ENCODE measurements around the gene SLC9A3.

Gene SLC9A3

GRCh38 chr5:531101-531748, 7.0 kb upstream of the SLC9A3 start:
- no peaks in the 10 kb centered on the region for H3K79me2 ChIP-seq (ENCODE audit: control insufficient read depth, low read length)
- no peaks in the 10 kb centered on the region for H3K36me3 ChIP-seq (ENCODE audit: control insufficient read depth, low read length)
- TF ChIP-seq EZH2phosphoT487 (IDR thresholded peaks at IDR 0.05; ENCODE audit: borderline replicate concordance, low read length) = 0 out of 2 replicates have a peak, but pooled peaks have one; percentile 9
- TF ChIP-seq CTCF (IDR thresholded peaks at IDR 0.05; ENCODE audit: low read depth, low read length, poor library complexity, severe bottlenecking) = no peak
- H3K9me2 ChIP-seq (replicated peaks; ENCODE audit: control insufficient read depth, low read length) = no peaks in the 10 kb centered on the region
- peaks cover 45% of the 10 kb centered on the region for H3K4me1 ChIP-seq (ENCODE audit: control insufficient read depth, low read length)
- peak overlapping the region; percentile 66 for H3K4me2 ChIP-seq (ENCODE audit: low read length)
- no peaks in the 10 kb centered on the region for H3K9me3 ChIP-seq (ENCODE audit: control insufficient read depth, insufficient read depth, low read length)
- peak overlapping the region; percentile 39 for H3K4me3 ChIP-seq (ENCODE audit: low read length)
- no peaks in the 10 kb centered on the region for H4K20me1 ChIP-seq (ENCODE audit: control insufficient read depth, insufficient read depth, low read depth, low read length)
- peaks cover 44% of the 10 kb centered on the region for H3K27me3 ChIP-seq (ENCODE audit: control insufficient read depth, low read length)
- no peak overlapping the region for H3K27ac ChIP-seq (ENCODE audit: low read depth, low read length)
- peaks cover 16% of the 10 kb centered on the region for H3F3A ChIP-seq (ENCODE audit: control insufficient read depth, insufficient read depth)

DNA sequence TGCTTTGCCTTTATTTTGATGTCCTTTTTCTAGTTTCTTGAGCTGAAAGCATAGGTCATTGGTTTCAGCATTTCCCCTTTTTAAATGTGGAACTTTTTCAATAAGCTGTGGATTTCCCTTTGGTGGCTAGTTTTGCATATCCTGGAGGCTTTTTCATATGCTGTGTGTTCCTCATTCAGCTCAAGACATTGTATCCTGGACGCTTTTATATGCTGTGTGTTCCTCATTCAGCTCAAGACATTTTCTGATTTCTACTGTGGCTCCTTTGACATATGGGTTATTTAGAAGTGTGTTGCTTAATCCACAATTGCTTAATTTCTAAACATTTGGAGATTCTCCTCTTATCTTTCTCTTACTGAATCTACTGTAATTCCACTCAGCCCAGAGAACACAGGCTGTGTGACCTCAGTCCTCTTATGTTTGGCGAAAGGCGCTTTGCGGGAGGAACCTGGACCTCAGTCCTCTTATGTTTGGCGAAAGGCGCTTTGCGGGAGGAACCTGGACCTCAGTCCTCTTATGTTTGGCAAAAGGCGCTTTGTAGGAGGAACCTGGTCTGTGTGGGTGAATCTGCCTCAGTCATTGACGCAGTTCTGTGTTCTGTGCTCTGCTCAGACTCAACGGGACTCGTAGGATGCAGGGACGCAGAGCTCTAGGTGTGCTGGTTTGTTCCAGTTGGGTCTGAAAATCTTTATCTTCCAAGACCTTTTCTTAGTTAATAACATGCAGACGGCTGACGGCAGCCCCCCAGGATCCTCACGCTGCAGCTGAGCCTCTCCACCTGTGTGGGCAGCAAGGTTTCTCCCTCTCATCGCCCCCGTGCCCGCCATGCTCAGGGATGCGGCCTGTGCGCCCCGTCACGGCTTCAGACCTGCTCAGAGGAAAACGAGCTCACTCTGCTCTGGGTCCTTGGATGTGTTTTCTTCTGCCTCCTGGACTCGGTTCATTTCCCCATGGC, 6.0 kb upstream of the SLC9A3 start:
- Histone ChIP-seq H3K4me2 (ENCODE audit: low read length) (peak overlapping the region; percentile 66), H4K20me1 (ENCODE audit: control insufficient read depth, insufficient read depth, low read depth, low read length) (no peaks in the 10 kb centered on the region), H3K27ac (ENCODE audit: low read depth, low read length) (no peak overlapping the region), H3K9me2 (replicated peaks; ENCODE audit: control insufficient read depth, low read length) (no peaks in the 10 kb centered on the region), H3K4me3 (ENCODE audit: low read length) (peak overlapping the region; percentile 39), H3K9me3 (ENCODE audit: control insufficient read depth, insufficient read depth, low read length) (no peaks in the 10 kb centered on the region), H3K27me3 (ENCODE audit: control insufficient read depth, low read length) (peaks cover 50% of the 10 kb centered on the region), H3F3A (ENCODE audit: control insufficient read depth, insufficient read depth) (peaks cover 16% of the 10 kb centered on the region), H3K36me3 (ENCODE audit: control insufficient read depth, low read length) (no peaks in the 10 kb centered on the region), H3K79me2 (ENCODE audit: control insufficient read depth, low read length) (no peaks in the 10 kb centered on the region), H3K4me1 (ENCODE audit: control insufficient read depth, low read length) (peaks cover 45% of the 10 kb centered on the region)
- TF ChIP-seq CTCF (IDR thresholded peaks at IDR 0.05; ENCODE audit: low read depth, low read length, poor library complexity, severe bottlenecking) = no peak
- no peak for TF ChIP-seq EZH2phosphoT487 (IDR thresholded peaks at IDR 0.05; ENCODE audit: borderline replicate concordance, low read length)

- Histone ChIP-seq H3K27me3 (ENCODE audit: control insufficient read depth, low read length) (peaks cover 50% of the 10 kb centered on the region), H4K20me1 (ENCODE audit: control insufficient read depth, insufficient read depth, low read depth, low read length) (no peaks in the 10 kb centered on the region)
Observed at GRCh38 chr5:528629-529511, 4.6 kb upstream of the SLC9A3 start.

More at GRCh38 chr5:528629-529511, 4.6 kb upstream of the SLC9A3 start:
- Histone ChIP-seq H3K4me2 (ENCODE audit: low read length) (peak overlapping the region; percentile 66), H3K36me3 (ENCODE audit: control insufficient read depth, low read length) (no peaks in the 10 kb centered on the region), H3K9me3 (ENCODE audit: control insufficient read depth, insufficient read depth, low read length) (no peaks in the 10 kb centered on the region), H3F3A (ENCODE audit: control insufficient read depth, insufficient read depth) (peaks cover 16% of the 10 kb centered on the region), H3K27ac (ENCODE audit: low read depth, low read length) (no peak overlapping the region), H3K9me2 (replicated peaks; ENCODE audit: control insufficient read depth, low read length) (no peaks in the 10 kb centered on the region), H3K4me1 (ENCODE audit: control insufficient read depth, low read length) (peaks cover 45% of the 10 kb centered on the region), H3K79me2 (ENCODE audit: control insufficient read depth, low read length) (no peaks in the 10 kb centered on the region), H3K4me3 (ENCODE audit: low read length) (no peak overlapping the region)
- no peak for TF ChIP-seq EZH2phosphoT487 (IDR thresholded peaks at IDR 0.05; ENCODE audit: borderline replicate concordance, low read length)
- peak; percentile 37 for TF ChIP-seq CTCF (IDR thresholded peaks at IDR 0.05; ENCODE audit: low read depth, low read length, poor library complexity, severe bottlenecking)
